Stomach smooth muscle (tissue), 2 donors: ENCODE data around the gene PCSK1N.

Experiments
- H3K27ac ChIP-seq: one replicate; pipeline ENCODE4 v1.7.0; 2013; ENCODE audit warnings: mild to moderate bottlenecking, low read length, inconsistent platforms
- H3K27me3 ChIP-seq, 2 donors: one replicate each; pipeline ENCODE4 v1.7.0; 2013; ENCODE audit warnings: low read length in 2 of 2; ENCODE audit not compliant: insufficient read depth in 2 of 2, control insufficient read depth in 1 of 2
- H3K36me3 ChIP-seq, 2 donors: one replicate each; pipeline ENCODE4 v1.7.0; 2013; ENCODE audit warnings: low read length in 2 of 2; ENCODE audit not compliant: control insufficient read depth in 2 of 2, insufficient read depth in 2 of 2
- H3K4me1 ChIP-seq: one replicate; pipeline ENCODE4 v1.7.0; 2013; ENCODE audit warnings: low read length; ENCODE audit not compliant: control insufficient read depth, insufficient read depth
- H3K4me3 ChIP-seq, 2 donors: one replicate each; pipeline ENCODE4 v1.7.0; 2013; ENCODE audit warnings: low read length in 2 of 2
- H3K9ac ChIP-seq, 2 donors: one replicate each; pipeline ENCODE4 v1.7.0; 2013; ENCODE audit warnings: low read length in 2 of 2, mild to moderate bottlenecking in 1 of 2
- H3K9me3 ChIP-seq, 2 donors: one replicate each; pipeline ENCODE4 v1.7.0; 2013; ENCODE audit warnings: low read length in 2 of 2; ENCODE audit not compliant: control insufficient read depth in 2 of 2
- donor health status: healthy.
- donor health status: Pancreatic carcinoma.

PCSK1N gene

DNA sequence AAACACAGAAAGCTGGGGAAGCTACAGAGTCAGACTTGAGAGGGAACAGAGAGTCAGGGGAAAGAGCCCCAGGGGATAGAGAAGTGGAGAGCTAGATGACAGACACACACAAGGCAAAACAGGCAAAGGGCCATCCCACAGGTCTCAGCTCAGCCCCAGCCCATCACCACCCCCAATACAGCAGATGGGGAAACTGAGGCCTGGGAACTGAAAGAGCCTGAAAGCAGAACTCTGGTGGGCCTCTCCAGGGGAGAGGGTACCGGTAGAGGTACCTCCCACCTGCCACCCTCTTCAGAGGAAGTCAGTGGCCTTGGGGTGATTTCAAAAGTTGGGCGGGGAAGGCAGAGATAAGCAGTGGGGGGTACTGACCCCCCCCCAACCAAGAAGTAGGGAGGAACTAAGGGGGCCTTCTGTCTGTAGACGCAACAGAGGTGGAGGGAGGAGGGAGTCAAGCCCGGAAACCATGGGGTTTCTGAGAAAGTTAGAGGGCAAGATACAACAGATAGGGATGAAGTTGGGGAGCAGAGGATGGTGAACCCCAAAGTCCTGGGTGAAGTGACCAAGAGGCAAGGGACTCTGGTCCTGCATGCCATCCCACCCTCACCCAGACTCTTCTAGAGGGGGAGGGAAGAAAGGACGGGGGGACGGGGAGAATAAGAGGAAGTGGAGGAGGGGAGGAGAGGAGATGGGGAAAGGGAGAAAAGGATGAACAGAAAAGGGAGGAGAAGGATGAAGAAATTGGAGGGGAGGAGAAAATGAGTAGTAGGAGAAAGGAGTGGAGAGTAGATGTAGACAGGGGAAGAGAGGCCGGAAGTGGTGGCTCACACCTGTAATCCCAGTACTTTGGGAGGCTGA, 45.8 kb downstream of the PCSK1N start:
- Histone ChIP-seq H3K36me3 (no peaks in the 10 kb centered on the region), H3K9me3 (no peaks in the 10 kb centered on the region), H3K4me3 (no peak overlapping the region), H3K4me1 (no peaks in the 10 kb centered on the region), H3K27ac (no peak overlapping the region), H3K27me3 (peaks cover 0 to 37% of the 10 kb centered on the region in 2 donors), H3K9ac (no peak overlapping the region)

GRCh38 chrX:48787505-48788443, 47.6 kb downstream of the PCSK1N start:
- Histone ChIP-seq H3K4me1 (no peaks in the 10 kb centered on the region), H3K36me3 (no peaks in the 10 kb centered on the region), H3K9me3 (no peaks in the 10 kb centered on the region), H3K4me3 (no peak overlapping the region), H3K9ac (no peak overlapping the region), H3K27me3 (peaks cover 0 to 34% of the 10 kb centered on the region in 2 donors), H3K27ac (no peak overlapping the region)

GRCh38 chrX:48786825-48787504, 48.4 kb downstream of the PCSK1N start:
- Histone ChIP-seq H3K4me3 (no peak overlapping the region), H3K9me3 (no peaks in the 10 kb centered on the region), H3K27me3 (peaks cover 0 to 34% of the 10 kb centered on the region in 2 donors), H3K9ac (no peak overlapping the region), H3K36me3 (no peaks in the 10 kb centered on the region), H3K4me1 (no peaks in the 10 kb centered on the region), H3K27ac (no peak overlapping the region)

GRCh38 chrX:48786341-48786800, 49.0 kb downstream of the PCSK1N start, which contains the start of gene GATA1:
Gene GATA1, plus strand, starts transcription at chrX:48786590. Its CDS starts 4,520 bp downstream, at chrX:48791110.
- Histone ChIP-seq H3K9me3 (no peaks in the 10 kb centered on the region), H3K4me3 (no peak within 1 kb of the TSS), H3K27me3 (peaks cover 0 to 32% of the 10 kb centered on the region in 2 donors), H3K27ac (no peak within 1 kb of the TSS), H3K4me1 (no peaks in the 10 kb centered on the region), H3K36me3 (no peaks in the 10 kb centered on the region), H3K9ac (no peak within 1 kb of the TSS)

DNA sequence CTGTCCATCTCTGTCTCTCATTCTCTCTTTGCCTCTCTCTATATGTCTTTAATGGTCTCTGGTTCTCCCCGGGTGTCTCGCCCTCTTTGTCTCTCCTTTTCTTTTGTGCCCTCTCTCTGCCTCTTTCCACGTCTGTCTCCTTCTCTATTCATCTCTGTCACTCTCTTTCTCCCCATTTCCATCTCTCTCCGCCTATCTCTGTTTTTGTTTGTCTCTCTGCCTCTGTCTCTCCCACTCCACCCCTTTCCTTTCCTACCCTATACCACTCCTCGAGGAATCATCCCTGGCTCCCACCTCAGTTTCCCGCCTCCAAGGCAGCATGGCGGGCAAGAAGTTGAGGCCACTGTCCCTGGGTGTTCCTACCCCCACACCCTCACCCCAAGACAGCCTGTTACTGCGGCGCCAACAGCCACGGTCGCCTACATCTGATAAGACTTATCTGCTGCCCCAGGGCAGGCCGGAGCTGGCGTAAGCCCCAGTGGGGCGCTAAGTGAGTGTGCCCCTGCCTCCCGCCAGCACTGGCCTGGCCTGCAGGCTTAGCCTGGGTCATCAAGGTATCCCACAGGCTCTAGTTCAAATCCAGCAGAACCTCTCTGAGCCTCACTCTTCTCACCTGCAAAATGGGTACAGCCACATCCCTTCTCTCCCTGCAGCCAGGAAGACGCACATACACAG, 49.7 kb downstream of the PCSK1N start:
- H3K27me3 ChIP-seq = peaks cover 0 to 31% of the 10 kb centered on the region in 2 donors
- no peaks in the 10 kb centered on the region for H3K9me3 ChIP-seq
- no peaks in the 10 kb centered on the region for H3K36me3 ChIP-seq
- no peak overlapping the region for H3K4me3 ChIP-seq
- no peak overlapping the region for H3K27ac ChIP-seq
- no peaks in the 10 kb centered on the region for H3K4me1 ChIP-seq
- no peak overlapping the region for H3K9ac ChIP-seq

DNA sequence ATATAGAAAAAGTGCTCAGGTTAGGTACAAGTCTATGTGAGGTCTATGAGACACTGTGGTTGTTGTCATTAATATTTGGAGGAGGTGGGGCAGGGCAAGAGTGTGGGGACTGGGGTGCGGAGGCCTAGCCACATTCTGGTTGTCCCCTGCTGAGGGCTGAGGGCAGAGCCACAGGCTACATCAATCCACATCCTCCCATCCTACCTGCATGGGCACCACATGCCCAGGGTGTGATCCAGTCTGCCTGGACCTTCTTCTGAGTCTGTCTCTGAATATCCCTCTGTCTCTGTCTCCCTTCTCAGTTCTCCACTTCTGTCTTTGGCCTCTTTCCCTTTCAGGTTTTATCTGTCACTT, 50.2 kb downstream of the PCSK1N start:
- Histone ChIP-seq H3K4me1 (no peaks in the 10 kb centered on the region), H3K36me3 (no peaks in the 10 kb centered on the region), H3K9ac (no peak overlapping the region), H3K9me3 (no peaks in the 10 kb centered on the region), H3K27ac (no peak overlapping the region), H3K4me3 (no peak overlapping the region), H3K27me3 (peaks cover 0 to 31% of the 10 kb centered on the region in 2 donors)

- Histone ChIP-seq H3K27ac (no peak overlapping the region), H3K36me3 (no peaks in the 10 kb centered on the region), H3K27me3 (peaks cover 0 to 28% of the 10 kb centered on the region in 2 donors), H3K4me3 (no peak overlapping the region), H3K9ac (no peak overlapping the region), H3K4me1 (no peaks in the 10 kb centered on the region), H3K9me3 (no peaks in the 10 kb centered on the region)
Observed at GRCh38 chrX:48784726-48785125, 50.7 kb downstream of the PCSK1N start.

DNA sequence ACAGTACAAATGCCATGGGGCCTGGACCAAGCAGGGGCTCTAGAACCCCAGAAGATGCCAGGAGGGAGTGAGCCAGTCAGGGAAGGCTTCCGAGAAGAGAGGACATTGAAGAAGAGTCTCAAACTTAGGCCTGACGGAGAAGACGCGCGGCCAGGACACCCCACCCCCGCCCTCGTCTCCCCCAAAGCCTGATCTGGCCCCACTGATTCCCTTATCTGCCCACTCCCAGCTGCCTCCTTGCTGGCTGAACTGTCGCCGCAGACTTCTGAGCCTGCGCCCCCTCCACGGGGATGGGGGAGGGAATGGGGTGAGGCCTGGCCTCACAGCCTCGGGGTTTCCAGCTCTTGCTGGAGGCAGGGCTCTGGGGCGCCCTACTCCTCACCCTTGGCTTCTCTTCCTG, 52.6 kb downstream of the PCSK1N start:
- Histone ChIP-seq H3K27me3 (peaks cover 0 to 22% of the 10 kb centered on the region in 2 donors), H3K4me1 (no peaks in the 10 kb centered on the region), H3K9me3 (no peaks in the 10 kb centered on the region), H3K36me3 (no peaks in the 10 kb centered on the region), H3K27ac (no peak overlapping the region), H3K9ac (no peak overlapping the region), H3K4me3 (no peak overlapping the region)

- no peaks in the 10 kb centered on the region for H3K4me1 ChIP-seq
- H3K27me3 ChIP-seq = peaks cover 0 to 17% of the 10 kb centered on the region in 2 donors
- H3K27ac ChIP-seq = no peak overlapping the region
- H3K4me3 ChIP-seq = no peak overlapping the region
- H3K9me3 ChIP-seq = no peaks in the 10 kb centered on the region
- H3K9ac ChIP-seq = no peak overlapping the region
- no peaks in the 10 kb centered on the region for H3K36me3 ChIP-seq
Observed at GRCh38 chrX:48782216-48782615, 53.2 kb downstream of the PCSK1N start.

DNA sequence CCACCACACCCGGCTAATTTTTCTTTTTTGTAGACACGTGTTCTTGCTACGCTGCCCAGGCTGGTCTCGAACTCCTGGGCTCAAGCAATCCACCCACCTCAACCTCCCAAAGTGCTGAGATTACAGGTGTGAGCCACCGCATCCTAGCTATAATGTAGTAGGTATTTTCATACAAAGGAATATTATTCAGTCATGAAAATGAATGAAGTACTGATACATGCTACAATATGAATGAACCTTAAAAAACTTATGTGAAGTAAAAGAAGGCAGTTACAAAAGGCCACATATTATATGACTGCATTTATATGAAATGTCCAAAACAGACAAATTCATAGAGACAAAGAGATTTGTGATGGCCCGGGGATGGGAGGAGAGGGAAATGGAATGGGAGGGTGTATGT, 53.7 kb downstream of the PCSK1N start:
- H3K36me3 ChIP-seq = no peaks in the 10 kb centered on the region
- H3K9ac ChIP-seq = no peak overlapping the region
- H3K9me3 ChIP-seq = no peaks in the 10 kb centered on the region
- H3K4me3 ChIP-seq = no peak overlapping the region
- H3K27me3 ChIP-seq = peaks cover 0 to 15% of the 10 kb centered on the region in 2 donors
- H3K4me1 ChIP-seq = no peaks in the 10 kb centered on the region
- H3K27ac ChIP-seq = no peak overlapping the region
